GM12878 (cell line): ENCODE measurements around the gene ERLEC1. TPM values are rescaled to one million over a fixed set of nuclear protein-coding genes. Genes with fewer than 3 reads are reported as not detected.

Source experiments
- ATAC-seq: fragments of 200-7000 bp; cut with Tn5 transposase; 3 replicates; pipeline ENCODE4 v1.9.1; 2020; ENCODE audit warnings: mild to moderate bottlenecking, moderate library complexity
- BruUV-seq: library from RNA; stranded (reverse); fragments of 400-500 nt; replicated peaks from 2 replicates; lab custom pipeline; 2021; lab: Mats Ljungman, UMichigan
- CTCF ChIA-PET: fragments of 300-600 bp; sonication (Branson Sonifier 250); formaldehyde crosslinking; extraction: SDS; loops from one replicate; lab custom pipeline; 2021; ENCODE audit warnings: inconsistent platforms; lab: Yijun Ruan, JAX
- POLR2A ChIA-PET: fragments of 350-600 bp; formaldehyde crosslinking; extraction: SDS; loops from one replicate; lab custom pipeline; 2021; ENCODE audit warnings: inconsistent platforms; lab: Charles Lee
- RAD21 ChIA-PET: fragments of 300-600 bp; sonication (Branson Sonifier 250); formaldehyde crosslinking; loops from one replicate; lab custom pipeline; 2023; ENCODE audit warnings: antibody characterized with exemption; ENCODE audit not compliant: unreplicated experiment; lab: Charles Lee
- SMC1A ChIA-PET: fragments of 300-600 bp; sonication (Branson Sonifier 250); formaldehyde crosslinking; loops from one replicate; lab custom pipeline; 2023; ENCODE audit not compliant: unreplicated experiment, uncharacterized antibody; lab: Charles Lee
- DNase-seq: peaks from one replicate; pipeline ENCODE4 v3.0.0-alpha.2; 2011; ENCODE audit warnings: low read depth, low spot score
- FAIRE-seq: peaks from 3 replicates; lab custom pipeline; 2011; peaks lifted over from hg19 to GRCh38; lab: Jason Lieb, UNC
- H2AFZ ChIP-seq: 2 replicates; pipeline ENCODE4 v1.6.0; 2011; ENCODE audit warnings: low read depth, low read length, control low read depth; ENCODE audit not compliant: control insufficient read depth
- H3K27ac ChIP-seq: 2 replicates; pipeline ENCODE4 v1.5.1; 2011; ENCODE audit warnings: control low read depth; ENCODE audit not compliant: control insufficient read depth, insufficient read depth
- H3K27me3 ChIP-seq, 2 experiments: replicated peaks in 1 of 2; 2 replicates each; pipeline versions ENCODE4 v1.6.0 to v1.6.1; 2011; ENCODE audit warnings: low read length in 1 of 2; ENCODE audit not compliant: control insufficient read depth in 2 of 2, insufficient read depth in 2 of 2
- H3K36me3 ChIP-seq, 2 experiments: 2 replicates each; pipeline ENCODE4 v1.5.1; 2011; ENCODE audit warnings: low read length in 1 of 2; ENCODE audit not compliant: control insufficient read depth in 2 of 2, insufficient read depth in 2 of 2
- H3K4me1 ChIP-seq: 2 replicates; pipeline ENCODE4 v1.6.1; 2011; ENCODE audit warnings: mild to moderate bottlenecking, low read length, moderate library complexity, mixed read lengths; ENCODE audit not compliant: control insufficient read depth, insufficient read depth
- H3K4me2 ChIP-seq: 2 replicates; pipeline ENCODE4 v1.6.0; 2011; ENCODE audit warnings: control low read depth; ENCODE audit not compliant: control insufficient read depth, insufficient read depth
- H3K4me3 ChIP-seq: fragments of 200-600 bp; sonication (generic); 2 replicates; pipeline ENCODE4 v1.5.1; 2016
- H3K79me2 ChIP-seq: 2 replicates; pipeline ENCODE4 v1.6.0; 2011; ENCODE audit warnings: low read length; ENCODE audit not compliant: control insufficient read depth, insufficient read depth
- H3K9ac ChIP-seq: 2 replicates; pipeline ENCODE4 v1.8.0; 2011; ENCODE audit warnings: low read length, control low read depth, mixed read lengths; ENCODE audit not compliant: control insufficient read depth, insufficient read depth
- H3K9me3 ChIP-seq: replicated peaks from 3 replicates; pipeline ENCODE4 v1.5.1; 2011; ENCODE audit warnings: mild to moderate bottlenecking, low read length; ENCODE audit not compliant: control insufficient read depth, insufficient read depth
- H4K20me1 ChIP-seq: 2 replicates; pipeline ENCODE4 v1.6.0; 2011; ENCODE audit not compliant: control insufficient read depth, insufficient read depth
- HDGF ChIP-seq: fragments of 450-650 bp; IDR thresholded peaks from 2 replicates; pipeline ENCODE4 v1.6.1; 2016; ENCODE audit warnings: antibody characterized with exemption
- PML ChIP-seq: IDR thresholded peaks from 2 replicates; pipeline ENCODE4 v1.6.1; 2012; ENCODE audit warnings: low read length, inconsistent platforms
- POU2F2 ChIP-seq: IDR thresholded peaks from 3 replicates; pipeline ENCODE4 v1.6.1; 2011; ENCODE audit warnings: low read depth, mild to moderate bottlenecking, low read length, borderline replicate concordance
- RB1 ChIP-seq: fragments of 450-650 bp; formaldehyde crosslinking; IDR thresholded peaks from 2 replicates; pipeline ENCODE4 v1.6.1; 2017; ENCODE audit warnings: mild to moderate bottlenecking, borderline replicate concordance
- in situ Hi-C: fragments of 300-500 bp; cut with MboI; formaldehyde crosslinking; loops from 9 replicates; pipeline ENCODE4 v1.14.3; 2018; ENCODE audit warnings: mixed read lengths
- intact Hi-C: fragments of 100-400 bp; cut with micrococcal nuclease; formaldehyde crosslinking; loops from one replicate; pipeline ENCODE4 v1.14.2; 2022; ENCODE audit not compliant: unreplicated experiment
- polyA plus RNA-seq, 11 experiments: library from polyadenylated mRNA; depleted of rRNA in 4 of 11; unstranded in 6 of 11; stranded (reverse) in 5 of 11; fragments of >200 nt; fragmentation: Nextera tagmentation in 4 of 11; fragmentation: Illumina TruSeq in 1 of 11; extraction: Ambion mirVana in 4 of 11; extraction: Trizol in 1 of 11; gene quantifications; 1 replicate in 1 of 11; 2 replicates in 10 of 11; pipeline versions ENCODE4 v1.2.1 to v1.2.3, GENCODE V29; 2011 to 2016; ENCODE audit warnings: inconsistent platforms in 2 of 11, missing spikeins in 2 of 11, low read depth in 1 of 11
- total RNA-seq, 4 experiments: library from RNA; depleted of rRNA in 3 of 4; stranded (reverse); fragments of >200 nt in 3 of 4; fragmentation: Illumina TruSeq in 1 of 4; extraction: Trizol in 1 of 4; gene quantifications; 2 replicates each; pipeline versions ENCODE4 v1.2.1 to v1.2.3, GENCODE V29; 2013 to 2021
- TF ChIP-seq, protein P1 (sequence below): fragments of 450-650 bp; formaldehyde crosslinking; IDR thresholded peaks from 2 replicates; pipeline ENCODE4 v1.5.0; 2022; ENCODE audit warnings: mild to moderate bottlenecking, missing genetic modification characterization
- TF ChIP-seq, protein P2 (sequence below): IDR thresholded peaks from 2 replicates; pipeline ENCODE4 v1.6.1; 2012; ENCODE audit warnings: low read depth, low read length, improper control_type of control experiment
- TF ChIP-seq, protein P3 (sequence below): IDR thresholded peaks from 2 replicates; pipeline ENCODE4 v1.6.1; 2011; ENCODE audit warnings: low read depth, mild to moderate bottlenecking, low read length, moderate library complexity, borderline replicate concordance; ENCODE audit errors: extremely low read depth

The ERLEC1 gene
- total and polyA plus RNA-seq, 10 of the 15 experiments (the other 5 are each of a cell fraction or from before 2014, with no cell fraction given), result 14.1 to 52.2 (median 30.0) TPM

DNA sequence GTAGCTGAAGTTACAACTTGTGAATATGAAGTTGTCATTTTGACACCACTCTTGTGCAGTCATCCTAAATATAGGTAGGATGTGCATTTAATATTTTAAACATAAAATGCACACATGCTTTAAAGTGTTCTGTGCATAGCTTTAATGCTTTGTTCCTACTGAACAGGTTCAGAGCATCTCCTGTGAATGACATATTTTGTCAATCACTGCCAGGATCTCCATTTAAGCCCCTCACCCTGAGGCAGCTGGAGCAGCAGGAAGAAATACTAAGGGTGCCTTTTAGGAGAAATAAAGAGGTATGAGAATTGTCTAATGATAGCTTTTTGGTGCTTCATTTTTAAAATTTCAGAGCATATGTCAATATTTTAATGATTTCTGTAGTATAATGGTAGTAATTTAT lies 14.7 kb downstream of the ERLEC1 start:
- no peak overlapping the region for H3K27ac ChIP-seq
- H3K9me3 ChIP-seq, result no peaks in the 10 kb centered on the region
- no peak for DNase-seq
- H3K79me2 ChIP-seq, result no peaks in the 10 kb centered on the region
- ATAC-seq, result no peak
- ChIA-PET CTCF (no interaction called here), SMC1A (interaction anchor here (0.8 kb wide), 1 partner anchor 25 kb away, joined by 3 read pairs; no protein-coding TSS in a partner anchor), RAD21 (no interaction called here), POLR2A (no interaction called here)
- FAIRE-seq, result no peak
- in situ Hi-C loops (no loop called here), intact Hi-C loops (no loop called here)
- no peak overlapping the region for H2AFZ ChIP-seq
- TF ChIP-seq HDGF, result no peak
- TF ChIP-seq, protein P1, sequence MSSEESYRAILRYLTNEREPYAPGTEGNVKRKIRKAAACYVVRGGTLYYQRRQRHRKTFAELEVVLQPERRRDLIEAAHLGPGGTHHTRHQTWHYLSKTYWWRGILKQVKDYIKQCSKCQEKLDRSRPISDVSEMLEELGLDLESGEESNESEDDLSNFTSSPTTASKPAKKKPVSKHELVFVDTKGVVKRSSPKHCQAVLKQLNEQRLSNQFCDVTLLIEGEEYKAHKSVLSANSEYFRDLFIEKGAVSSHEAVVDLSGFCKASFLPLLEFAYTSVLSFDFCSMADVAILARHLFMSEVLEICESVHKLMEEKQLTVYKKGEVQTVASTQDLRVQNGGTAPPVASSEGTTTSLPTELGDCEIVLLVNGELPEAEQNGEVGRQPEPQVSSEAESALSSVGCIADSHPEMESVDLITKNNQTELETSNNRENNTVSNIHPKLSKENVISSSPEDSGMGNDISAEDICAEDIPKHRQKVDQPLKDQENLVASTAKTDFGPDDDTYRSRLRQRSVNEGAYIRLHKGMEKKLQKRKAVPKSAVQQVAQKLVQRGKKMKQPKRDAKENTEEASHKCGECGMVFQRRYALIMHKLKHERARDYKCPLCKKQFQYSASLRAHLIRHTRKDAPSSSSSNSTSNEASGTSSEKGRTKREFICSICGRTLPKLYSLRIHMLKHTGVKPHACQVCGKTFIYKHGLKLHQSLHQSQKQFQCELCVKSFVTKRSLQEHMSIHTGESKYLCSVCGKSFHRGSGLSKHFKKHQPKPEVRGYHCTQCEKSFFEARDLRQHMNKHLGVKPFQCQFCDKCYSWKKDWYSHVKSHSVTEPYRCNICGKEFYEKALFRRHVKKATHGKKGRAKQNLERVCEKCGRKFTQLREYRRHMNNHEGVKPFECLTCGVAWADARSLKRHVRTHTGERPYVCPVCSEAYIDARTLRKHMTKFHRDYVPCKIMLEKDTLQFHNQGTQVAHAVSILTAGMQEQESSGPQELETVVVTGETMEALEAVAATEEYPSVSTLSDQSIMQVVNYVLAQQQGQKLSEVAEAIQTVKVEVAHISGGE, result no peak
- TF ChIP-seq RB1, result no peak
- TF ChIP-seq, protein P2, sequence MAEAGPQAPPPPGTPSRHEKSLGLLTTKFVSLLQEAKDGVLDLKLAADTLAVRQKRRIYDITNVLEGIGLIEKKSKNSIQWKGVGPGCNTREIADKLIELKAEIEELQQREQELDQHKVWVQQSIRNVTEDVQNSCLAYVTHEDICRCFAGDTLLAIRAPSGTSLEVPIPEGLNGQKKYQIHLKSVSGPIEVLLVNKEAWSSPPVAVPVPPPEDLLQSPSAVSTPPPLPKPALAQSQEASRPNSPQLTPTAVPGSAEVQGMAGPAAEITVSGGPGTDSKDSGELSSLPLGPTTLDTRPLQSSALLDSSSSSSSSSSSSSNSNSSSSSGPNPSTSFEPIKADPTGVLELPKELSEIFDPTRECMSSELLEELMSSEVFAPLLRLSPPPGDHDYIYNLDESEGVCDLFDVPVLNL, result no peak
- TF ChIP-seq, protein P3, sequence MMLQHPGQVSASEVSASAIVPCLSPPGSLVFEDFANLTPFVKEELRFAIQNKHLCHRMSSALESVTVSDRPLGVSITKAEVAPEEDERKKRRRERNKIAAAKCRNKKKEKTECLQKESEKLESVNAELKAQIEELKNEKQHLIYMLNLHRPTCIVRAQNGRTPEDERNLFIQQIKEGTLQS, result no peak
- no peak for TF ChIP-seq POU2F2
- TF ChIP-seq PML, result no peak
- H4K20me1 ChIP-seq, result no peaks in the 10 kb centered on the region
- no peak overlapping the region for H3K4me3 ChIP-seq
- H3K9ac ChIP-seq, result no peak overlapping the region
- no peaks in the 10 kb centered on the region for H3K27me3 ChIP-seq
- H3K4me2 ChIP-seq, result no peak overlapping the region
- peaks cover 0 to 22% of the 10 kb centered on the region in 2 experiments; a peak in 3 of 4 replicates for H3K36me3 ChIP-seq
- H3K4me1 ChIP-seq, result no peaks in the 10 kb centered on the region
- no TSS peak for BruUV-seq
